Erythroblast (primary cell): ENCODE results near the gene DCBLD1.

ENCODE experiments used
- GATA1 ChIP-seq: IDR thresholded peaks from 2 replicates; pipeline ENCODE4 v1.6.1; 2011; ENCODE audit warnings: low read depth, mild to moderate bottlenecking, control low read depth, low read length, moderate library complexity
- POLR2A ChIP-seq: IDR thresholded peaks from 2 replicates; pipeline ENCODE4 v1.6.1; 2011; ENCODE audit warnings: mild to moderate bottlenecking, low read length

DNA sequence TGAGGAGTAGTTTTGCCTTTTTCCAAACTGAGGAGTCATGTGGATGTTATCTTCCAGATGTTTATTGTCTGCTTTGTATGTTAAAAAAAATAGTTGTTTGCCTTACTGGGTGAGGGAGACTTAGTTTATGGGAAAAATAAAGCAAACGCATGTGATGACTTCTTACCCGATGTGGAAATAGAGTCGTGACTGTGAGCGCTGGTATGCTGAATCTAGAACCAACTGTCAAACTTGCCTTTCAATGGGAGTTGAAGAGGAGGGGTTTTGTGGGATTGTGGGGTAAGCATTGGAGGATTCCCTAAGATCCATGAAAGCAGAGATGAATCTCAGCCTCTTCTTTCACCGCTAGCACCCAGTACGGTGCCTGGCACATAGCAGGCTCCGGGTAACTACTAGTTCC, 5.3 kb downstream of the DCBLD1 start:
- TF ChIP-seq POLR2A (no peak), GATA1 (no peak)
